Measurements from ENCODE around the gene CBFA2T3. TPM values are rescaled to one million over a fixed set of nuclear protein-coding genes. Genes with fewer than 3 reads are reported as not detected.

The CBFA2T3 gene
- total RNA-seq, 1 experiment from 2014 or later, result 2.9 TPM

GRCh38 chr16:88993166-88993761 is 16.3 kb upstream of the CBFA2T3 start:
- H3K36me3 Mint-ChIP-seq (ENCODE audit: insufficient read depth in 1 of 3, low read depth in 3 of 3), result peaks cover 0 to 13% (median 4%) of the 10 kb centered on the region in 3 experiments
- H3K27ac ChIP-seq (ENCODE audit: insufficient read length, low read depth, low read length), result no peak overlapping the region

More at GRCh38 chr16:88993166-88993761, 16.3 kb upstream of the CBFA2T3 start:
- Histone ChIP-seq H2AFZ (ENCODE audit: low read length) (no peak overlapping the region), H2BK5ac (ENCODE audit: insufficient read length, low read length) (no peak overlapping the region), H3K79me1 (ENCODE audit: insufficient read depth, low read depth, low read length, poor library complexity, severe bottlenecking) (no peaks in the 10 kb centered on the region), H2BK15ac (ENCODE audit: low read depth, low read length) (no peak overlapping the region), H2BK120ac (ENCODE audit: low read depth, low read length, poor library complexity, severe bottlenecking) (no peak overlapping the region), H3T11ph (ENCODE audit: low read length) (no peak overlapping the region), H3K79me2 (ENCODE audit: insufficient read depth, low read length) (no peaks in the 10 kb centered on the region), H3K4ac (ENCODE audit: low read depth, low read length) (no peak overlapping the region), H3K9me3 (ENCODE audit: control insufficient read depth, low read depth, low read length) (peaks cover 9% of the 10 kb centered on the region), H2AK5ac (ENCODE audit: insufficient read length, low read length) (no peak overlapping the region), H2BK20ac (ENCODE audit: low read depth, low read length, poor library complexity, severe bottlenecking) (no peak overlapping the region), H4K5ac (ENCODE audit: insufficient read length, low read depth, low read length) (no peak overlapping the region), H3K4me2 (ENCODE audit: insufficient read depth, insufficient read length, low read length) (no peak overlapping the region), H3K27me3 (ENCODE audit: insufficient read depth, low read length) (no peaks in the 10 kb centered on the region), H4K91ac (ENCODE audit: insufficient read length, low read depth, low read length) (no peak overlapping the region), H2BK12ac (ENCODE audit: insufficient read length, low read depth, low read length) (no peak overlapping the region), H3K9ac (ENCODE audit: extremely low read depth, insufficient read length, low read length) (no peak overlapping the region), H3K56ac (ENCODE audit: insufficient read length, low read depth, low read length) (no peak overlapping the region), H3K4me1 (ENCODE audit: insufficient read depth, low read length) (no peaks in the 10 kb centered on the region), H3K18ac (ENCODE audit: insufficient read length, low read depth, low read length) (no peak overlapping the region), H3K23me2 (ENCODE audit: insufficient read length, low read depth, low read length, poor library complexity, severe bottlenecking) (no peaks in the 10 kb centered on the region), H3K23ac (ENCODE audit: insufficient read length, low read depth, low read length) (no peak overlapping the region), H3K14ac (ENCODE audit: insufficient read depth, low read length) (no peak overlapping the region), H4K8ac (replicated peaks; ENCODE audit: insufficient read length, low read depth, low read length) (no peak overlapping the region), H4K20me1 (ENCODE audit: control insufficient read depth, insufficient read depth, insufficient read length) (no peaks in the 10 kb centered on the region)
- DNase-seq, result peak; percentile 52
- Mint-ChIP-seq H3K4me1 (peaks cover 0 to 12% of the 10 kb centered on the region in 2 experiments; a peak in 2 of 4 replicates), H3K27me3 (ENCODE audit: low read depth) (peaks cover 2% of the 10 kb centered on the region), H3K9me3 (peaks cover 15% of the 10 kb centered on the region in 2 experiments), H3K4me3 (no peak overlapping the region), H3K27ac (no peak overlapping the region; a peak in 1 of 7 replicates)
- WGBS (ENCODE audit: extremely low coverage, insufficient read length, low lambda C conversion rate), result no CpG with 5 or more reads among the region's 6 CpGs
- no peak for TF ChIP-seq CTCF (conservative IDR thresholded peaks at IDR 0.05)

Measured in H9 (cell line).